LNCAP (cell line): Measurements from ENCODE around the gene CASQ1.

Experiments
- CTCF ChIP-seq: fragments of 450-650 bp; IDR thresholded peaks from 2 replicates; pipeline ENCODE4 v1.5.1; 2017; ENCODE audit warnings: mild to moderate bottlenecking

Gene CASQ1

GRCh38 chr1:160189649-160190625, at the start of gene CASQ1:
TSS of gene CASQ1 (plus strand) at chr1:160190575. CDS start at chr1:160190752, 177 bp downstream.
- TF ChIP-seq CTCF, result no peak

- TF ChIP-seq CTCF, result no peak
Measured at GRCh38 chr1:160143695-160144094, 46.7 kb upstream of the CASQ1 start.

- no peak for TF ChIP-seq CTCF
Measured at GRCh38 chr1:160144921-160145320, 45.5 kb upstream of the CASQ1 start.

GRCh38 chr1:160146107-160146506, 44.3 kb upstream of the CASQ1 start:
- TF ChIP-seq CTCF, result no peak

GRCh38 chr1:160148121-160148520, 42.3 kb upstream of the CASQ1 start:
- no peak for TF ChIP-seq CTCF

GRCh38 chr1:160149233-160149632, 41.1 kb upstream of the CASQ1 start:
- TF ChIP-seq CTCF, result no peak

GRCh38 chr1:160149716-160150115, 40.7 kb upstream of the CASQ1 start:
- no peak for TF ChIP-seq CTCF
